Lung (tissue), 12 donors: Measurements from ENCODE around the gene MYO5B. TPM values are rescaled to one million over a fixed set of nuclear protein-coding genes. Genes with fewer than 3 reads are reported as not detected.

Experiments used
- ATAC-seq: fragments of 200-7000 bp; cut with Tn5 transposase; one replicate; pipeline ENCODE4 v1.9.1; 2020; ENCODE audit warnings: moderate number of reproducible peaks; ENCODE audit not compliant: insufficient read depth, low FRiP score
- DNase-seq, 3 donors: peaks; one replicate each; pipeline ENCODE4 v3.0.0-alpha.2; 2013 to 2017
- H3K27ac ChIP-seq, 2 donors: one replicate each; pipeline ENCODE4 v1.5.1; 2013; ENCODE audit warnings: mild to moderate bottlenecking in 2 of 2, moderate library complexity in 2 of 2, control low read depth in 1 of 2, inconsistent platforms in 1 of 2, low read depth in 1 of 2, low read length in 1 of 2
- H3K27me3 ChIP-seq, 3 donors: one replicate each; pipeline ENCODE4 v1.5.1; 2013; ENCODE audit warnings: low read length in 2 of 3; ENCODE audit not compliant: control insufficient read depth in 3 of 3, insufficient read depth in 3 of 3
- H3K36me3 ChIP-seq, 4 donors: one replicate each; pipeline ENCODE4 v1.5.1; 2013; ENCODE audit warnings: low read length in 4 of 4, mild to moderate bottlenecking in 1 of 4, moderate library complexity in 1 of 4; ENCODE audit not compliant: control insufficient read depth in 4 of 4, insufficient read depth in 4 of 4
- H3K4me1 ChIP-seq, 5 donors: one replicate each; pipeline ENCODE4 v1.5.1; 2013; ENCODE audit warnings: low read length in 5 of 5, mild to moderate bottlenecking in 2 of 5, moderate library complexity in 1 of 5; ENCODE audit not compliant: control insufficient read depth in 5 of 5, insufficient read depth in 5 of 5
- H3K4me3 ChIP-seq: one replicate; pipeline ENCODE4 v1.5.1; 2013; ENCODE audit warnings: mild to moderate bottlenecking, control low read depth, moderate library complexity
- H3K9ac ChIP-seq, 2 donors: one replicate each; pipeline ENCODE4 v1.5.1; 2013; ENCODE audit warnings: low read length in 2 of 2, control low read depth in 1 of 2; ENCODE audit not compliant: insufficient read depth in 1 of 2
- H3K9me3 ChIP-seq, 4 donors: one replicate each; pipeline ENCODE4 v1.5.1; 2013; ENCODE audit warnings: low read length in 3 of 4, mild to moderate bottlenecking in 1 of 4, moderate library complexity in 1 of 4; ENCODE audit not compliant: control insufficient read depth in 4 of 4, insufficient read depth in 3 of 4
- CTCF ChIP-seq: IDR thresholded peaks from 2 replicates; pipeline ENCODE4 v1.5.1; 2012; ENCODE audit warnings: mild to moderate bottlenecking; ENCODE audit errors: control extremely low read depth, extremely low read depth
- WGBS, 2 donors: extraction: QIAGEN DNeasy Blood & Tissue Kit; methylation state at CpG; one replicate each; pipeline ENCODE4 v1.1.7; 2013; 5-methylcytosine and 5-hydroxymethylcytosine counted together
- polyA plus RNA-seq, 2 donors: library from polyadenylated mRNA; stranded (reverse); fragments of 200-250 nt; gene quantifications; one replicate each; pipeline ENCODE4 v1.2.1, GENCODE V29; 2013
- total RNA-seq, 2 donors: library from RNA; depleted of rRNA in 1 of 2; stranded (reverse); fragments of >200 nt in 1 of 2; gene quantifications; one replicate each; pipeline ENCODE4 v1.2.1, GENCODE V29; 2014 to 2021
- donor health status: control.
- donor health status: control.
- donor health status: Bipolar disorder and iron deficiency.
- donor health status: healthy.
- donor health status: DM: yes; HTN: yes; CAD: no.

MYO5B gene
- total and polyA plus RNA-seq, 4 donors: 9.7 to 25.6 (median 19.7) TPM

GRCh38 chr18:49842656-49843055 lies 352.3 kb downstream of the MYO5B start:
- Histone ChIP-seq H3K9me3 (no peaks in the 10 kb centered on the region), H3K9ac (no peak overlapping the region), H3K4me3 (no peak overlapping the region), H3K27me3 (no peaks in the 10 kb centered on the region), H3K4me1 (peaks cover 0 to 4% (median 0%) of the 10 kb centered on the region in 5 donors), H3K36me3 (peaks cover 0 to 5% (median 0%) of the 10 kb centered on the region in 4 donors), H3K27ac (no peak overlapping the region)
- 83 to 87% methylated on average over 4 of the region's 4 CpGs for WGBS, 2 donors
- DNase-seq (no peak), ATAC-seq (no peak)
- TF ChIP-seq CTCF: no peak

GRCh38 chr18:49841236-49842217 lies 353.4 kb downstream of the MYO5B start:
- TF ChIP-seq CTCF: no peak
- Histone ChIP-seq H3K36me3 (peaks cover 0 to 5% (median 0%) of the 10 kb centered on the region in 4 donors), H3K27me3 (no peaks in the 10 kb centered on the region), H3K27ac (no peak overlapping the region), H3K4me3 (no peak overlapping the region), H3K9ac (no peak overlapping the region), H3K9me3 (no peaks in the 10 kb centered on the region), H3K4me1 (peaks cover 0 to 4% (median 0%) of the 10 kb centered on the region in 5 donors)
- WGBS, 2 donors: 86 to 90% methylated on average over 12 of the region's 12 CpGs
- no peak for ATAC-seq
- DNase-seq: no peak

- Histone ChIP-seq H3K27me3 (no peaks in the 10 kb centered on the region), H3K9ac (no peak overlapping the region), H3K4me3 (no peak overlapping the region), H3K27ac (no peak overlapping the region), H3K9me3 (no peaks in the 10 kb centered on the region), H3K36me3 (peaks cover 0 to 4% (median 0%) of the 10 kb centered on the region in 4 donors), H3K4me1 (peaks cover 0 to 7% (median 0%) of the 10 kb centered on the region in 5 donors)
- TF ChIP-seq CTCF: no peak
- ATAC-seq: no peak
- WGBS, 2 donors: 96% methylated on average over 8 of the region's 8 CpGs
- DNase-seq: no peak
Measured at GRCh38 chr18:49839012-49839411, 355.9 kb downstream of the MYO5B start.
